Measurements from ENCODE around the gene C10orf67.

GRCh38 chr10:23294638-23295247, 49.9 kb downstream of the C10orf67 start:
- TF ChIP-seq GATA2 (IDR thresholded peaks at IDR 0.05; ENCODE audit: low read depth, low read length) (no peak), GATA3 (IDR thresholded peaks at IDR 0.05; ENCODE audit: low read depth, low read length) (no peak)
